IPS DF 4.7 (cell line): Measurements from ENCODE around the gene VCP.
A peak's percentile ranks its signal among the peaks of the same experiment; 100 is the strongest.

ENCODE experiments used
- DNase-seq: peaks from one replicate; pipeline ENCODE4 v3.0.0-alpha.2; 2013; ENCODE audit warnings: low spot score; ENCODE audit errors: extremely low read depth

VCP gene

GRCh38 chr9:35103660-35104191 lies 31.3 kb upstream of the VCP start:
- no peak for DNase-seq

- DNase-seq = peak; percentile 90
Observed at GRCh38 chr9:35102769-35103659, 30.6 kb upstream of the VCP start, which contains the start of gene STOML2. TSS of gene STOML2 (minus strand) at chr9:35103131. CDS start at chr9:35103094, 37 bp downstream.

GRCh38 chr9:35102465-35102768 lies 30.0 kb upstream of the VCP start:
- DNase-seq = no peak

GRCh38 chr9:35097573-35097972 lies 25.1 kb upstream of the VCP start:
- no peak for DNase-seq

GRCh38 chr9:35096035-35096849 lies 23.8 kb upstream of the VCP start, which contains the start of gene PIGO:
TSS of gene PIGO (minus strand) at chr9:35096591. CDS start at chr9:35095565, 1,026 bp downstream.
- peak; percentile 71 for DNase-seq

GRCh38 chr9:35091536-35091935 lies 19.1 kb upstream of the VCP start:
- DNase-seq = no peak

GRCh38 chr9:35089434-35089833 lies 17.0 kb upstream of the VCP start:
- DNase-seq = no peak

- DNase-seq = no peak
Observed at GRCh38 chr9:35085078-35085477, 12.7 kb upstream of the VCP start.

- DNase-seq = peak; percentile 66
Observed at GRCh38 chr9:35079426-35080341, 7.3 kb upstream of the VCP start, which contains the start of gene FANCG. TSS of gene FANCG (minus strand) at chr9:35079942. CDS start at chr9:35079524, 418 bp downstream.

- DNase-seq = no peak
Observed at GRCh38 chr9:35079041-35079425, 6.6 kb upstream of the VCP start.

- no peak for DNase-seq
Observed at GRCh38 chr9:35078066-35078465, 5.6 kb upstream of the VCP start.

- no peak for DNase-seq
Observed at GRCh38 chr9:35076848-35077247, 4.4 kb upstream of the VCP start.

GRCh38 chr9:35075358-35075757 lies 2.9 kb upstream of the VCP start:
- DNase-seq = no peak

- DNase-seq = no peak
Observed at GRCh38 chr9:35074791-35075190, 2.4 kb upstream of the VCP start.

GRCh38 chr9:35074141-35074540 lies 1.7 kb upstream of the VCP start:
- DNase-seq = no peak

- no peak for DNase-seq
Observed at GRCh38 chr9:35073279-35073612, 821 bp upstream of the VCP start.

- DNase-seq = no peak
Observed at GRCh38 chr9:35071814-35072460, 488 bp downstream of the VCP start.

- DNase-seq = no peak
Observed at GRCh38 chr9:35070823-35071813, 1.3 kb downstream of the VCP start.

- no peak for DNase-seq
Observed at GRCh38 chr9:35069020-35069419, 3.4 kb downstream of the VCP start.
